Esophagus muscularis mucosa (tissue), 4 donors: ENCODE data around the gene ASB14.

ENCODE experiments used
- EP300 ChIP-seq: sonication (generic); formaldehyde crosslinking; IDR thresholded peaks from one replicate; pipeline ENCODE4 v1.6.1; 2017; ENCODE audit warnings: antibody characterized with exemption
- POLR2A ChIP-seq: fragments of 450-650 bp; IDR thresholded peaks from one replicate; pipeline ENCODE4 v1.6.1; 2017; ENCODE audit warnings: antibody characterized with exemption, moderate library complexity, mild to moderate bottlenecking, low read depth
- TF ChIP-seq, protein P1 (sequence below), 3 experiments: fragments of 200-600 bp in 2 of 3; fragments of 450-650 bp in 1 of 3; sonication (generic) in 2 of 3; IDR thresholded peaks; one replicate each; pipeline ENCODE4 v1.5.1; 2017 to 2019; ENCODE audit warnings: antibody characterized with exemption in 3 of 3, mild to moderate bottlenecking in 2 of 3, moderate library complexity in 1 of 3

DNA sequence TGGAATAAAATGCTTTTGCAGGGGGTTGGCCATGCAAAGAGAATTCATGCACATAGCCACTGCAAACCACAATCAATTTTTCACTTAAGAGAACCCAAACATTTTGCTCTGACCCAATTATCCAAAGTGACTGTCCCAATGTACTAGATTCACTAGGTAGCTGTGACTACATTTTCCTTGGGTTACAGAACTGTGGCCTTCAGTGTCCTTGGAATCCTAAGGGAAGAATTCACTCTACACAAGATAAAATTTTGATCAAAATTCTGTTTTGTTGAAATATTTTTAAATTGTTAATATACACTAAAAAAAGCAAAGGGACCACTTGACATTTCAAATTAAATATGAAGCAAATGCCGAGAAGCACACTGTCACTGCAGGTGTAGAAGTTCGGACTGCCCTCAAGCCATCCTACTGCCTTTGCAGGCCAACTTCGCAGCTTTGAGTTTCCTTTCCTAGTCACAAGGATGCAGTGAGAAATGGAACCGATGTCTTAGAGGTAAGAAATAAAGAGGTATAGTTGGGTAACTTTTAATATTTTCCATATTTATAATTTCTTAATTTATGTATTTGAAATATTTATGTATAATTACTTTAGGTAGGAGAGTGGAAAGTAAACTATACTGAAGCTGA, 527 bp upstream of the ASB14 start:
- TF ChIP-seq, protein P1, sequence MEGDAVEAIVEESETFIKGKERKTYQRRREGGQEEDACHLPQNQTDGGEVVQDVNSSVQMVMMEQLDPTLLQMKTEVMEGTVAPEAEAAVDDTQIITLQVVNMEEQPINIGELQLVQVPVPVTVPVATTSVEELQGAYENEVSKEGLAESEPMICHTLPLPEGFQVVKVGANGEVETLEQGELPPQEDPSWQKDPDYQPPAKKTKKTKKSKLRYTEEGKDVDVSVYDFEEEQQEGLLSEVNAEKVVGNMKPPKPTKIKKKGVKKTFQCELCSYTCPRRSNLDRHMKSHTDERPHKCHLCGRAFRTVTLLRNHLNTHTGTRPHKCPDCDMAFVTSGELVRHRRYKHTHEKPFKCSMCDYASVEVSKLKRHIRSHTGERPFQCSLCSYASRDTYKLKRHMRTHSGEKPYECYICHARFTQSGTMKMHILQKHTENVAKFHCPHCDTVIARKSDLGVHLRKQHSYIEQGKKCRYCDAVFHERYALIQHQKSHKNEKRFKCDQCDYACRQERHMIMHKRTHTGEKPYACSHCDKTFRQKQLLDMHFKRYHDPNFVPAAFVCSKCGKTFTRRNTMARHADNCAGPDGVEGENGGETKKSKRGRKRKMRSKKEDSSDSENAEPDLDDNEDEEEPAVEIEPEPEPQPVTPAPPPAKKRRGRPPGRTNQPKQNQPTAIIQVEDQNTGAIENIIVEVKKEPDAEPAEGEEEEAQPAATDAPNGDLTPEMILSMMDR (IDR thresholded peaks at IDR 0.05) = no peak
- TF ChIP-seq POLR2A (no peak), EP300 (no peak)
